Neuronal stem cell (in vitro differentiated cells): ENCODE data around the gene ITIH3.

Source experiments
- DNase-seq: peaks from one replicate; pipeline ENCODE4 v3.0.0-alpha.2; 2013; ENCODE audit warnings: low spot score
- H2AFZ ChIP-seq: one replicate; pipeline ENCODE4 v1.6.1; 2013; ENCODE audit warnings: mild to moderate bottlenecking, low read length, inconsistent platforms
- H2AK5ac ChIP-seq: 2 replicates; pipeline ENCODE4 v1.6.1; 2013; ENCODE audit warnings: low read depth, mild to moderate bottlenecking, inconsistent platforms, low read length, moderate library complexity, mixed read lengths
- H2BK120ac ChIP-seq: 2 replicates; pipeline ENCODE4 v1.6.1; 2013; ENCODE audit warnings: low read depth, mild to moderate bottlenecking, inconsistent platforms, low read length, moderate library complexity, mixed read lengths
- H2BK12ac ChIP-seq: one replicate; pipeline ENCODE4 v1.6.1; 2013; ENCODE audit warnings: low read length, inconsistent platforms
- H2BK15ac ChIP-seq: 2 replicates; pipeline ENCODE4 v1.6.1; 2013; ENCODE audit warnings: mild to moderate bottlenecking, low read length, inconsistent platforms, mixed read lengths
- H2BK5ac ChIP-seq: one replicate; pipeline ENCODE4 v1.6.1; 2013; ENCODE audit warnings: inconsistent platforms, mild to moderate bottlenecking, low read length, moderate library complexity
- H3K14ac ChIP-seq: one replicate; pipeline ENCODE4 v1.6.1; 2013; ENCODE audit warnings: low read length, inconsistent platforms
- H3K18ac ChIP-seq: 2 replicates; pipeline ENCODE4 v1.6.1; 2013; ENCODE audit warnings: low read length, inconsistent platforms
- H3K23ac ChIP-seq: 2 replicates; pipeline ENCODE4 v1.6.1; 2013; ENCODE audit warnings: low read depth, mild to moderate bottlenecking, mixed read lengths, low read length, inconsistent platforms; ENCODE audit not compliant: poor library complexity
- H3K27ac ChIP-seq: replicated peaks from 3 replicates; pipeline ENCODE4 v1.5.1; 2013; ENCODE audit warnings: low read length, inconsistent platforms
- H3K27me3 ChIP-seq, 3 experiments: 2 replicates each; pipeline ENCODE4 v1.6.1; 2013; ENCODE audit warnings: low read length in 3 of 3, mild to moderate bottlenecking in 2 of 3, inconsistent platforms in 1 of 3, low read depth in 1 of 3, mixed read lengths in 1 of 3, moderate library complexity in 1 of 3; ENCODE audit not compliant: control insufficient read depth in 3 of 3, insufficient read depth in 3 of 3
- H3K36me3 ChIP-seq, 2 donors: replicated peaks in 1 of 2; 2 replicates each; pipeline ENCODE4 v1.6.1; 2013; ENCODE audit warnings: low read length in 2 of 2; ENCODE audit not compliant: control insufficient read depth in 2 of 2, insufficient read depth in 2 of 2
- H3K4ac ChIP-seq: 2 replicates; pipeline ENCODE4 v1.6.1; 2013; ENCODE audit warnings: inconsistent platforms, mild to moderate bottlenecking, low read length, moderate library complexity
- H3K4me1 ChIP-seq, 2 donors: 1 replicate in 1 of 2; 2 replicates in 1 of 2; pipeline ENCODE4 v1.6.1; 2013; ENCODE audit warnings: low read length in 2 of 2, low read depth in 1 of 2; ENCODE audit not compliant: control insufficient read depth in 2 of 2, insufficient read depth in 1 of 2
- H3K4me2 ChIP-seq: one replicate; pipeline ENCODE4 v1.6.1; 2013; ENCODE audit warnings: mild to moderate bottlenecking, low read length, inconsistent platforms; ENCODE audit not compliant: insufficient read depth, poor library complexity, severe bottlenecking
- H3K4me3 ChIP-seq, 2 donors: 2 replicates each; pipeline ENCODE4 v1.5.1; 2013; ENCODE audit warnings: low read length in 2 of 2, mild to moderate bottlenecking in 2 of 2, inconsistent platforms in 1 of 2, moderate library complexity in 1 of 2
- H3K79me1 ChIP-seq: one replicate; pipeline ENCODE4 v1.6.1; 2013; ENCODE audit warnings: low read depth, mild to moderate bottlenecking, inconsistent platforms, low read length, moderate library complexity
- H3K9ac ChIP-seq: one replicate; pipeline ENCODE4 v1.6.1; 2013; ENCODE audit warnings: mild to moderate bottlenecking, low read depth, low read length, inconsistent platforms; ENCODE audit not compliant: poor library complexity
- H3K9me3 ChIP-seq, 2 donors: replicated peaks in 1 of 2; 2 replicates each; pipeline versions ENCODE3 to v1.6.1; 2013; ENCODE audit warnings: low read length in 2 of 2, mild to moderate bottlenecking in 2 of 2, inconsistent platforms in 1 of 2, low read depth in 1 of 2, mixed read lengths in 1 of 2, moderate library complexity in 1 of 2; ENCODE audit not compliant: control insufficient read depth in 2 of 2, insufficient read depth in 1 of 2
- H4K8ac ChIP-seq: one replicate; pipeline ENCODE4 v1.6.1; 2013; ENCODE audit warnings: low read depth, mild to moderate bottlenecking, inconsistent platforms, low read length, moderate library complexity
- H4K91ac ChIP-seq: one replicate; pipeline ENCODE4 v1.6.1; 2013; ENCODE audit warnings: low read length, low read depth, mild to moderate bottlenecking, inconsistent platforms; ENCODE audit not compliant: poor library complexity
- WGBS, 2 donors: extraction: QIAGEN DNeasy Blood & Tissue Kit; methylation state at CpG; one replicate each; pipeline ENCODE4 v1.1.7; 2013; ENCODE audit warnings: missing lambda C conversion rate in 2 of 2, mixed read lengths in 1 of 2; ENCODE audit not compliant: insufficient read length in 2 of 2, insufficient replicate concordance in 1 of 2; ENCODE audit errors: extremely low coverage in 2 of 2; 5-methylcytosine and 5-hydroxymethylcytosine counted together

ITIH3 gene

DNA sequence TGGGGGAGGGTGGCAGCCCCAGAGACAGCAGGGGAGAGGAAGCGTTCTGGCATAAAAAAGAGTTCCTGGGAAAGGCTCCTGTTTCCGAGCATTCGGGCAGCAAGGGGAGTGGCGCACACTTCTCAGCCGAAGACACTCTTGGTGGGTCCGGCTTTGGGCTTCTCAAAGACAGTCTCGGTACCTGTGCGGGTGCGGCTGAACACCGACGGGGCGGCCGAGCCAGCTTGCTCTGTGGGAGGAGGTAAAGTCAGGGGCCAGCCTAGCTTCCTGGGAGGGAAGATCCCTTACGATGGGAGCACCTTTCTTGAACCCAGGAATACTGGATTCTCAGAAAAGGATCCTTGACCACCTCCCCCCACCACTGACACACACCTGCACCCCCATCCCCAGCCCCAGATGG lies 38.6 kb downstream of the ITIH3 start:
- Histone ChIP-seq H3K4me1 (peaks cover 18 to 28% of the 10 kb centered on the region in 2 donors), H3K79me1 (no peaks in the 10 kb centered on the region), H4K8ac (no peak overlapping the region), H2BK5ac (no peak overlapping the region), H3K27ac (no peak overlapping the region), H3K23ac (no peak overlapping the region), H3K4me2 (no peak overlapping the region), H4K91ac (no peak overlapping the region), H3K27me3 (no peaks in the 10 kb centered on the region), H3K9me3 (no peaks in the 10 kb centered on the region), H3K14ac (no peak overlapping the region), H3K4me3 (no peak overlapping the region), H3K36me3 (no peaks in the 10 kb centered on the region), H2BK15ac (no peak overlapping the region), H3K18ac (no peak overlapping the region), H2AK5ac (peak overlapping the region; percentile 36), H3K9ac (no peak overlapping the region), H2BK12ac (no peak overlapping the region), H3K4ac (no peak overlapping the region), H2AFZ (no peak overlapping the region), H2BK120ac (no peak overlapping the region)
- no CpG with 5 or more reads among the region's 14 CpGs for WGBS, 2 donors
- DNase-seq: no peak

DNA sequence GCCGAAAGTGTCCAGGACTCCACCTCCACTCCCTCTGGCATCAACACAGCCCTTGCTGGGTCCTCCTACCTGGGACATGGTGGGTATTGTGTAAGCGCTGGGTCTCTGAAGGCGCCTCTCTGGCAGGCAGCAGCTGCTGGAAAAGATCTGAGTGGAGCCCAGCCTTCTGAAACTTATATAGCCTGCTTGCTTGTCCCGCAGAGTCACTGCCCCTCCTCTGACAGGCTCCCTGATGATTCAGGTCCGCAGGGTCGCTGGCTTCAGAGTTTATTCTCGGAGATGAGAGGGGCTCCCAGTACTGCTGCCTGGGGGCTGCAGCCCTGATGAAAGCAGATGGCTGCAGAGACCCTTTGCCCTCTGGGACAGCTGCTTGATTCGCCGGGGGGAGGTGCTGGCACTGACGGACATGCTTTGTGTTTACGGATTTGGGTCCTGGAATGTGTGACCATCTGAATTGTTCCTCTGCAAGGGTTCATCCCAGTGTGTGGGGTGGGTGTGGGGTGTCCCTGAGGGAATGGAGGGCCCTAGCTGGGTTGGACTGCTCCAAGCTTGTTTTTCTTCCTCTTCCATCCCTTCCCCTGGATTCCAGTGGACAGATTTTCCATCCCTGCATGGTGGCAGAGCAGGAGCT lies 40.4 kb downstream of the ITIH3 start, which contains the start of gene MUSTN1:
Gene MUSTN1, minus strand, starts transcription at position 149 of the 631 bp plus-strand sequence. Its CDS starts 71 bp downstream, at position 78.
- Histone ChIP-seq H3K27ac (peak within 1 kb of the TSS; percentile 83), H3K4me3 (no peak within 1 kb of the TSS), H3K9me3 (no peaks in the 10 kb centered on the region)

DNA sequence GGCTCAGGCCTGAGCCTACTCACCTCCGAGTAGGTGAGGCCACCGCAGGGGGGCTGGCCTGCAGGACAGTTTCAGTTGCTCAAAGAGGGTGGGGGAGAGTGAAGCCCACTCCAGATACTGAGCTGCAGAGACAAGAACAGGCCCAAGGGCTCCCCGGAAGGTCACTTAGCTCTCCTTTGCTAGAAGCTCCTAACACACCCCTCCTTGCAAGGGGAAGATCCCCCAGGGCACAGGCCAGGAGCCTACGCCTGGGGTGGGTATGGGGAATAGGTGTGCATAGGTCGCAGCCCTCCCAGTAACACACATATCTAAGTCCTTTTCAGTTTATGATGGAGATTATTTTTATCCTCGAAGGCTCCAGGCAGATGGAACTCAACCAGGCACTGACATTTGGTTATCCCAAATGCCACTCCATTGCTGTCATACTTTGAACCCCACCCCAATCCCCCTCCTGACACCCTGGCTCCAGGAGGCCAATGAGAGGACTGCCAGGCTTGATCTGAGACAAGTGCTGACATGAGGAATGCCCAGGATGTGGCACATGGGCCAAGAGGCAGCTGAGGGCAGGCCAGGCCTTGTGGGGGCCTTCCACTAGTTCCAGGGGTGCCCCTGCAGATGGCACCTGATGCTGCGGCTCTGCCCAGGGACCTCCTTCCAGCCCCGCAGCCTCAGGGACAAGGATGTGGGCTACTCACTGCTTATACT lies 41.3 kb downstream of the ITIH3 start:
- Histone ChIP-seq H3K9me3 (no peaks in the 10 kb centered on the region), H3K27ac (peak overlapping the region; percentile 83), H3K4me2 (no peak overlapping the region), H3K36me3 (peaks cover 0 to 2% of the 10 kb centered on the region in 2 donors), H3K23ac (no peak overlapping the region), H3K4ac (no peak overlapping the region), H2BK5ac (peak overlapping the region; percentile 11), H3K27me3 (no peaks in the 10 kb centered on the region), H2AFZ (no peak overlapping the region), H3K4me3 (no peak overlapping the region), H3K18ac (peak overlapping the region; percentile 57), H2BK120ac (peak overlapping the region; percentile 13), H2BK15ac (no peak overlapping the region), H3K4me1 (peaks cover 18 to 32% of the 10 kb centered on the region in 2 donors), H2BK12ac (no peak overlapping the region), H3K79me1 (no peaks in the 10 kb centered on the region), H2AK5ac (peak overlapping the region; percentile 65), H3K14ac (no peak overlapping the region), H4K8ac (no peak overlapping the region), H3K9ac (no peak overlapping the region), H4K91ac (no peak overlapping the region)
- no CpG with 5 or more reads among the region's 8 CpGs for WGBS, 2 donors
- DNase-seq: no peak

More for the DNA sequence above, 40.4 kb downstream of the ITIH3 start, which contains the start of gene MUSTN1:
- Histone ChIP-seq H3K14ac (peak within 1 kb of the TSS; percentile 22), H4K91ac (peak within 1 kb of the TSS; percentile 34), H3K4me1 (peaks cover 18 to 32% of the 10 kb centered on the region in 2 donors), H2BK120ac (peak within 1 kb of the TSS; percentile 13), H2AFZ (peak within 1 kb of the TSS; percentile 17), H2AK5ac (peak within 1 kb of the TSS; percentile 38), H3K79me1 (no peaks in the 10 kb centered on the region), H3K4me2 (peak within 1 kb of the TSS; percentile 48), H3K27me3 (no peaks in the 10 kb centered on the region), H3K23ac (peak within 1 kb of the TSS; percentile 44), H3K18ac (peak within 1 kb of the TSS; percentile 91), H3K36me3 (no peaks in the 10 kb centered on the region), H3K9ac (no peak within 1 kb of the TSS), H4K8ac (no peak within 1 kb of the TSS), H3K4ac (no peak within 1 kb of the TSS), H2BK15ac (peak within 1 kb of the TSS; percentile 82), H2BK12ac (peak within 1 kb of the TSS; percentile 78), H2BK5ac (peak within 1 kb of the TSS; percentile 11)
- WGBS, 2 donors: no CpG with 5 or more reads among the region's 11 CpGs
- peak; percentile 57 for DNase-seq

DNA sequence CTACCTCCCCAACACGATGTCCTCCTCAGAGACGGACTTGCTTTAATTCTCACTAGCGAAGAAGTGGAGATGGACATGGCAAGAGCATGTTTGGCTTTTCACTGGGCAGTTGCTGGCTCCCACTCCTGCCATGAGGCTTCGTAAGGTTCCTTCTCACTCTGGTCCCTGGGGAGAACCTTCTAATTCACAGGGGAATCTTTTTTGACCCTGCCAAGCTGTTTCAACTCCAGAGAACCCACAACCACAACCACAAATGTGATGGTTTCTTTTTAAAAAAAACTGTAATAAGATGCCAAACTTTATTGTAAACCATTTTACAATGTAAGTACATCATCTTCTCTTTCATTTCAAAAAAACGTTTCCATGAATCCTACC lies 41.9 kb downstream of the ITIH3 start:
- Histone ChIP-seq H3K36me3 (peaks cover under 1 to 7% of the 10 kb centered on the region in 2 donors), H2AK5ac (peak overlapping the region; percentile 65), H3K18ac (no peak overlapping the region), H4K91ac (no peak overlapping the region), H3K4me2 (no peak overlapping the region), H2BK120ac (no peak overlapping the region), H3K4ac (no peak overlapping the region), H3K9ac (no peak overlapping the region), H2BK12ac (no peak overlapping the region), H2BK5ac (no peak overlapping the region), H3K23ac (no peak overlapping the region), H3K27me3 (no peaks in the 10 kb centered on the region), H4K8ac (no peak overlapping the region), H3K4me1 (peaks cover 18 to 35% of the 10 kb centered on the region in 2 donors), H2AFZ (no peak overlapping the region), H3K4me3 (no peak overlapping the region), H2BK15ac (no peak overlapping the region), H3K14ac (no peak overlapping the region), H3K27ac (no peak overlapping the region), H3K9me3 (no peaks in the 10 kb centered on the region), H3K79me1 (no peaks in the 10 kb centered on the region)
- DNase-seq: no peak
- WGBS, 2 donors: no CpG with 5 or more reads among the region's 5 CpGs
